GM18517 (cell line): ENCODE measurements around the gene WDPCP.
"Not testable (repeated sequence)": the region's sequence is repeated elsewhere in the genome, so short reads cannot be mapped to it uniquely, and the experiment has no call there.

ENCODE experiments used
- ATAC-seq: cut with Tn5 transposase; IDR thresholded peaks from one replicate; pipeline ENCODE4 v1.9.1; 2021; ENCODE audit warnings: mild to moderate bottlenecking, moderate library complexity; ENCODE audit not compliant: unreplicated experiment

The WDPCP gene

DNA sequence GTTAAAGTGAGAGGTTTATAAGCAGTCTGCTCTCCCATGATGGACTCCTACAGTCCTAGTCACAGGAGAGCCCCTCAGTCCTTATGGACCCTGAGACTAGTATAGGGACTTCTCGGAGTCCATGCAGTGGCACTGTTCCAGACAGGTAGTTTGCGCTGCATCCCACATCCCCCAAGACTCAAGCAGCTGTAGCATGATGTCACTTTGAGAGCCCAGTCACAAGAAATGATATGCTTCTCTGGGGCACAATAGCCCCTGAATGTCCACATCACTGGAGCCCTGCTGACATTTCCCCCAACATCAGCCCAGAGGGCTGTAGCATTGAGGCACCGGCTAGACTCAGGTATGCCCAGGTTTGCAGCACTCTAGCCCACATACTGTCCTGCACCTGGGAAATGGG, 317.6 kb downstream of the WDPCP start:
- no peak for ATAC-seq

DNA sequence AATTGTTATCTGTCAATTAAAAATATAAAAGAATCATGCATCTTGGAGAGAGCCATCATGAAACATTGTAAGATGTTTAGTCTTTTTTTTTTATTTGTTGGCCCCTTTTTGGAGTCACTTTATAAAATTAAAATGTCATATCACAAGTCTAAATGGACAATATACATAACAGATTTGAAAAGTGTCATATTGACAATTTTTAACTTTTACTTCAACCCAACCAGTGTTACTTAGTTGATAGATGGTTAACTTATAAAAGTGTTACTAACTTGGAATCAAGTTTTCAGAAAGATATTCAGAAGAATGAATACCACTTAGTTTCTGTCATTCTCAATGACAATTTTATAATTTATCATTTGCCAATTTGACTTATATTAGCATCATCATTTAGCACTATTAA, 319.3 kb downstream of the WDPCP start:
- no peak for ATAC-seq

DNA sequence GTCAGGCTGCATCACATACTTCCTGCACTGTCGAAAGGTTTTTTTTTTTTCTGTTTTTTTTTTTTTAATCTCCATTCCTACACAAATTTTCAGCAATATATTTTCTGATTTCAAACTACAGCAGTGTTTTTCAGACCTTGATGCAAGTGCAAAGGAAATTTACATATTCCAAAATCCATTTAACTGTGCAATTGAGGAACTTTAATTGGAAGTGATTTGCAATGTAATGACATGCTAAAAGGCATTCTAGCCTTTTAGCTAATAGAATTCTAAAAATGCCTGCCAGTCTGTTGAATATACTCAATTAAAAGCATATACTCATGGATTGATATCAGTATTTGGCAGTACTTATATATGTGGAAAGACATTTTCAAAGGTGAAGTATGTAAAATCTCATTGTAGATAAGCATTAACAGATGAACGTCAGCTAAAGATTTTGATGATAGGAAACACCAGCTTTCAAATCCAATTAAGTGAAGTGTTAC, 327.1 kb downstream of the WDPCP start:
- no peak for ATAC-seq

DNA sequence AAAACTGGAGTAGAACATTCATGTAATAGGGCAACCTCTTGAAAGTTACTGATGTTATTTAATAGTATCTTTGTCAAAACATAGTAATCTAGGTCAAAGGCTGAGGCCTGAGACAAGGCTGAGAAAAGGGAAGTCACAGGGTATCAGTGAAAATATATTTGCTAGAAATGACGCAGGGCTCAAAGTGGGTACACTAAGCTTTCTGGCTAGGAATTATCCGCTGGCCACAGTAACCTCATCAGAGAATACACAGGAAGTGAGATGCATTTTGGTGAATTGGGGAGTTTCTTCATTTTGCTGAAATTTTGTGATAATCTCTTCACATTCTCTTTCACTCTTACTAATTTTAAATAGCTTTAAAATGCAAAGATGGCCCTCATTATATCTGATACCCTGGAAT, 330.8 kb downstream of the WDPCP start:
- ATAC-seq = no peak

DNA sequence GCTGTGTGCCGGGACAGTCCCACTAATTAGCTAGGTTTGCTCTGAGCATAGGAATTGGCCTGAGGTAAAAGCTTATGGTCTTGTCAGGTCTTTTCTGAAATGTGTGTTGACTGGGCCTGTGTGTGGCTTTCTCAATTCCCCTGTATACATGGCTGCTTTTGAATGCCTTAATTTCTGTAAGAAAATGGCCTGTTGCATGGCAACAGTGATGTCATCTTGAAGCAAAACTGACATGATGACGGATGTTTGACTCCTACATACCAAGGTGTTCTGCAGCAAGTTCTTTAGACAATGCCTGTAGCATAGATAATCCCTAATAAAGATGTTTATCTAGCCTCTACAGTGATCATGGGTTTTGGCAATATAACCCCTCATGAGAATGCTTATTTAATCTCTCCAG, 339.1 kb downstream of the WDPCP start:
- no peak for ATAC-seq

DNA sequence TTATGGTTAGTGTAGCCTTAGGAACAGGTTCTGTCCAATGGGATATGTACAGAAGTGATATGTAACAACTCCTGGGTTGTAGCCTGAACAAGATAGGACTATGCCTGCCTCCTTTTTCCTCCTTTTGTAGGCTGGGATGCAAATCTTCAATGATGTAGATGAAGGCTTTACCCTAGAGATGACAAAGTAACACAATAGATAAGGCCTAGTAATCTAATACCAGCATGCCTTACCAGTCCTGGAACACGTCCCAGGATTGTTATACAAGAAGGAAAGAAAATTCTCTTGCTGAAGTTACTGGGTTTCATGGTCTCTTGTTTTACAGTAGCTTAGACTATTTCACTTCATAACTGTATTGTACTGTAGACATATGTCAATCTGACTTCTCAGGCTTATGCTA, 345.5 kb downstream of the WDPCP start:
- no peak for ATAC-seq

DNA sequence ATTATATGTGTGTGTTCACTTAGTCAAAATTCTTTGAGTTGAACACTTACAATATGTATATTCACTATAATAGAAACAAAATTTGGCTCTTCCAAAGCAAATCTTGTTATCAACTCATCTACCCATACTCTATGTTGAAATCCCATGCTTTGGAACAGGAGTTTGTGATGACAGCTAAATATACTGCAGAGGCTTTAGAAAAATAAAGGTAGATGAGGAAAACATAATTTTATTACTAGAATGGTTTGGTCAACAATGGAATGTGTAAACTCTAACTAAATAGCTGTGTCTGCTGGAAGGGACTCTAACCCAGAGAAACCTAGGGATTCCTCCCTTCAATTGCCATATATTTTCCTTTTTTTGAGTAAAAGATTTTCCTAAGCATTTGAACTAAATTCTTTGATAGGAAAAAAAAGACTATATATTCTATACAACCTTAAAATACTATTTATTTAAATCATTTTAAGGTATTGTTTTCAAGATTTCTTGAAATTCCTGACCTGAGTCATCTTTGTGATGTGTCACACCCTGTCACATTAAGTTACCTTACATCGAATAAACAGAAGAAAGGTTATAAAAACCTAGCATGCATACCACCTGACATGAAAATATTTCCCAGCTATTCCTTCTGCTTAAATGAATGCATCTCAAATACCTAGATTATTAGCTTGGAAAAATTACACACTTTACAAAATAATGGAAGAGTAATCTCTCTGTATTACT, 362.2 kb downstream of the WDPCP start:
- no peak for ATAC-seq

DNA sequence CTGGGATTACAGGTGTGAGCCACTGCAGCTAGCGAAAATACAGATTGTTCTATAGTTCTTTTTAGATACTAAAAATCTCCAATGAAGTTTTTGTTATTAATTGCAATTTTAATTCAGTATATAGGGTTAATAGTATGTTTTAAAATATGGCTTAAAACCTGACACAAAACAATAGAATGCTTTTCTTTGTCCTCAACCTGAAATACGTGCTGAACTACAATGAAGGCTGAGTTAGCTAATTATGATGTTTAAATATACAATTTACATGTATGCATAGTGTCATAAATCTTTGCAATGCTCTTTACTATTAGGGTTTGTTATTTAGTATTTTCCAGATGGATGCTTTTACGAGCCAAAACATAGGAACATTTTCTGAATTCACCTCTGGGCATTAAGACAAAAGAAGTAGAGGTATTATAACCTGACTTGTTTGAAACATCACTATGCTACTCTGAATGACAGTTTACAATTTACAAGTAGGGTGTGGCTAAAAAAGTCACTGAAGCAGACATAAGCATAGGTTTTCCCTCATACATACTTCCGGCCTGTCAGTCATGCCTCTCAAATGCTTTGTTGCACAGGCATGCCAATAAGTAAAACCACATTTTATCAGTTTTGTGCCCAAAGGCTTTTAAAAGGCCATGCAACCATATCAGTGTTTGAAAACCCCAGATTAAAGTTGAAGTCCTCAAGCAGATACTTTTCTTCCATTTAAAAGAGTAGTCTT, 369.3 kb downstream of the WDPCP start:
- no peak for ATAC-seq

DNA sequence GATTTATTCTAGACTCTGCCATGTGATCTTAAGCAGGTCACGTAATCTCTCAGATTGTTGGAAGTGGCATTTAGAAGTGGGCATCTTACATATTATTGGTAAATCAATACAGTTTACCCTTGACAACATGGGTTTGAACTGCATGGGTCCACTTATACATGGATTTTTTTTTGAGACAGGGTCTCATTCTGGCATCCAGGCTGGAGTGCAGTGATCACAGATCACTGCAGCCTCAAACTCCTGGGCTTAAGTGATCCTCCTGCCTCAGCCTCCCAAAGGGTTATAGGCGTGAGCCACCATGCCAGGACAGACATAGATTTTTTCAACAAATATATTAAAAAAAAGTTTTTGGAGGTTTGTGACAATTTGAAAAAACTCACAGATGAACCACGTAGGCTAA, 393.0 kb downstream of the WDPCP start:
- no peak for ATAC-seq

DNA sequence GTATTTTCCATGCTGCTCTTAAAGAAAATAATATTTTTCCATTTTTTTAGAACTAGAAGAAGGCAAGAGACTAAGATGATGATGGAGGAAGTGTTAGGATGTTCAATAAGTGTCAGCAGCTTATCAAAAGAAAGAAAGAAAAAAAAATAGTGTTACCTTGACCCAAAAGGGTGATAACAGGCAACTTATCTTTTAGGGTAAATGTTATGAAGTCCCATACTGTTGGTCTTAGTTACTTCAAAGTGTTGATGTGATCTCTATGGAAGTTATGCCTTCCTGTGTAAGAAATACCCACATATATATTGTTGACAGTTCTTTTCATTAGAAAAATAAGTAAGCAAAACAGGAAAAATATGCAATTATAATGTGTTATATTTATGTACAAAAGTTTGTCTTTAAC, 394.1 kb downstream of the WDPCP start:
- ATAC-seq = no peak

DNA sequence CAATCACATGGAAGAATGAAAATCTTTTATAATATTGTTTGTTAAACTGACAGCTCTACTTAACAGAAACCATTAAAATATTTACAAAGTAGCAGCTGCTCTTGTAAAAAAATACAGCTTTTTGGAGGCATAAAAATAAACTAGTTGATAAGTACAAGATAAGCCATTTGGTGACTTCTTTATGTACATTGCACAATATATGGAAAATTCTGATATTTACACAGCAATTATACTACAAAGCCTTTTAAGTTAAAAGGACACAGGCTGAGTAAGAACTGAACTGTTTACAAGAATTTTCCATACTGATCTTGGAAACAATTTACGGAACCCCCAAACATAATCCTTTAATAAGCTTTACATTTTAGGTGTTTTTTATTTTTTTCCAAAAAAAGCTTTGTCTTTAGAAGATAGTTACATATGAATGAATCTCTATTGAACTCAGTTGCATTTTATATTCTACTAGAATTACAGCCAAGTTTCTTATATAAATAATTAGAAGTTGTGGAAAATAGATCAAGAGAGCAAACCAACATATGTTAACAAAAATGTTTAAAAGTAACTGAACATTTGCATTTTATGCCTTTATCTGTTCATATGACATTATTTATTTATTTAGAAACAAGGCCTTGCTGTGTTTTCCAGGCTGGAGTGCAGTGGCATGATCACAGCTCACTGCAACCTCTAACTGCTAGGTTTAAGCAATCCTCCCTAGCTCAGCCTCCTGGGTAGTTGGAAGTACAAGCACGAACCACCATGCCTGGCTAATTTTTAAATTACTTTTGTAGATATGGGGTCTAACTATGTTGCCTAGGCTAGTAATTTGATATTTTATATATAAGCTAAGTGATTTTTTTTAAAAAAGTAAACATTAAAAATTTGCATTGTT, 395.1 kb downstream of the WDPCP start:
- no peak for ATAC-seq

DNA sequence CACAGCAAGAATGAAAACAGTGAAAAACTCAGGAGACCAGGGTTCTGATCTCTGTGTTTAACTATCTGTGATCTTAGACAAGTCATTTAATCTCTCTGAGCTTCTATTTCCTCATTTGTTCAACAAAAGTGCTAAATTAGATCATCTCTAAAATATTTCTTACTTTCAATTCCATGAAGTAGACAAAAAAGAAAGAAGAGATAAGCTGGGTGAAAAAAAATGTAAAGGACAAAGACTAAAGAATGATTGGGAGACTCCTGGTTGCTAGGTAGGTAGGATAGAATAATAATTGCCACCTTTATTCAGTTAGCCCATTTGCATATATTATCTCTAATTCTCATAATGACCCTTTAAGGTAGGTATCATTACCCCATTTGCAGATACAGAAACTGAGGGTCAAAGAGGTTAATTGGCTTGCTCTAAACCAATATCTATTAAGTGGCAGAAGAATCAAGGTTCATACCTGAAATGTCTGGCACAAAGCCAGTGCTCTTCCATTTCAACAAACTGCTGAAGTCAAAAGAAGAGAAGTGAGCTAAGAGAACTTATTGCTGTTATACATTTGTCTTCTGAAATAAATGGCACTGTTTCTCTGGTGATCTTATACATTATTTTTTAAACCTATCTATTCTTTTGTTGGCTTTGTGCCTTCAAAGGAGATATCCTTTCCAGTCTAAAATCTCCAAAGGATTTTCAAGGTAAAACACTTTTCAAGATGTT, 395.9 kb downstream of the WDPCP start:
- ATAC-seq = no peak

DNA sequence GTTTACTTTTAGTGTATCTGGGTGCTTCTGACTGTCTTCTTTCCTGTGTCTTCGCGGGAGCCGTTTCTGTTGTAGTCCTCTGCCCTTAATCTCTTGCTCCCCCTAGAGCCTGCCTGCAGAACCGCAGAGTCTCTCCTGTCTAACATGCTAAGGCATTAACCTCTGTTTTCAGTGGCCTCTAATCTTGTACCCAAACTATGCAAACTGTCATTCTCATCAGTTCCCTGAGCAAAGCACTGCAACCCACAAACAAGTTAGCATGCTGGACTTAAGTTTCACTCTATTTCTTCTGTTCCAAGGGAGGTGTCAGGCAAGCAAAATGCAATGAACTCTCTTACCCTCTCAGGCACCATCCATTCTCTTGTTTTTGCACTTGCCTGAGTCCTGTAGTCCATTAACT, 399.3 kb downstream of the WDPCP start:
- ATAC-seq = no peak

DNA sequence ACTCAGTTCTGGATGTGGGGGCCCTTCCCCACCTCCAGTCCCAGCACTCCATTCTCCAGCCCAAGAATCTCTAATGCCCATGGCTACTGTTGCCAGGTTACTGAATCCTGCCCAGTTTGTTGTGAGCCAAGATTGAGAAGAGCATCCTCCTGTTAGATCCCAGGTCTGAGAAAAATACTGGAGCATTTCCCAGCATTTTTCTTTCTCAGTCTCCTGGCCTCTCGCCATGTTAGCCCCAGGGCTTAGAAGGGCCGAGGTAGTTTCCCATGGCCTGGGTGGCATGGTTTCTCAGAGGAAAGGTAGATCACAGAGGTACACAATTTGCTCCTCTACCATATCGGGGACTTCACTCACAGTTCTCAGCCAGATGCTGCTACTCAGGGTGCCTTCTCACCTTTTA, 401.9 kb downstream of the WDPCP start:
- no peak for ATAC-seq

DNA sequence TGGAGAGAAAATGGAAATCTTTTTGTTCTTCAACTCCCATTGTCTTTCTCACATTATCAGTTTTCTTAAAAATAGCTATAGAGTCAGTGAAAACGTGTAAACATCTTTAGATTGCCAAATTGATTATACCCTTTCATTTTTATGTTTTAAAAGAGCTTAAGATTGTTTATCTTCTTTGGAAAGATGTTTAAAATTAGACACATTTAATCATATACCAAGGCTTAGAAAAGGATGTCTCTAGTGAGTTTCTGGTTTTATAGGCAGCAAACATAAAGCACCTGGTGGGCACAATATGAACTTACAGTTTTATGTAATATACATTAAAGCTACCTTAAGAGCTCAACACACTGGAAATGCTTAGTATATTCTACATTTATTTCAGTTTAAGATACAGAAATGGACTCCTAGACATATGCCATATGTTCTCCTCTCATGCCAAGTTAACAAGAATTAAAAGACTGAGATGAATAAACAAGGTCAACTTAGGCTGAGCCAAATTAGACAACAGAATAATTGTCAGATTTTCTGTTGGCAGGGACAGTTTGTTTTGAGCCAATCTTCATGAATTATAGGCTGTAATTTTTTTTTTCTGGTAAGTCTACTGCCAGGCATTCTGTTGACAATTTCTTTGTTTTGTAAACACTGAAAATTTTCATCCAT, 425.0 kb downstream of the WDPCP start:
- ATAC-seq = no peak

DNA sequence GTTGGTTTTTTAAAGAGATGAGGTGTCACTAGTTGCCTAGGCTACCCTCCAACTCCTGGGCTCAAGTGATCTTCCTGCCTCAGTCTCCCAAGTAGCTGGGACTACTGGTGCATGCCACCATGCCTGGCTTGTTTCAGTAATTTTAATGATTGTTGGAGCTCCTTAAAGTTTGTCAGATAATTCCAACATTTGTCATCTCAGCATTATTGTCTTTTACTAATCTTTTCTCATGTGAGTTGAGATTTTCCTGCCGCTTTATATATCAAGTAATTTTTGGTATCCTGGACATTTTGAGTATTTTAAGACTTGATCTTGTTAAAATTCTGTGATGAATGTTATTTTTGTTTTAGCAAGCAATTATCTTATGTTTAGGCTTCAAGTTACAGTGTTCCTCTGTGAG, 429.0 kb downstream of the WDPCP start:
- no peak for ATAC-seq

DNA sequence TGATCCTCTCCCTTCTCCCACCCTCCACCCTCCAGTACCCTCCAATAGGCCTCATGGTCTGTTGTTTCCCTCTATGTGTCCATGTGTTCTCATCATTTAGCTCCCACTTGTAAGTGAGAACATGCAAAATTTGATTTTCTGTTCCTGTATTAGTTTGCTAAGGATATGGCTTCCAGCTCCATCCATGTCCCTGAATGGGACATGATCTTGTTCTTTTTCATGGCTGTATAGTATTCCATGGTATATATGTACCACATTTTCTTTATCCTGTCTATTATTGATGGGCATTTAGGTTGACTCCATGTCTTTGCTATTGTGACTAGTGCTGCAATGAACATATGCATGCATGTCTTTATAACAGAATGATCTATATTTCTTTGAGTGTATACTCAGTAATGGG, 451.6 kb downstream of the WDPCP start:
- not testable (repeated sequence) for ATAC-seq

DNA sequence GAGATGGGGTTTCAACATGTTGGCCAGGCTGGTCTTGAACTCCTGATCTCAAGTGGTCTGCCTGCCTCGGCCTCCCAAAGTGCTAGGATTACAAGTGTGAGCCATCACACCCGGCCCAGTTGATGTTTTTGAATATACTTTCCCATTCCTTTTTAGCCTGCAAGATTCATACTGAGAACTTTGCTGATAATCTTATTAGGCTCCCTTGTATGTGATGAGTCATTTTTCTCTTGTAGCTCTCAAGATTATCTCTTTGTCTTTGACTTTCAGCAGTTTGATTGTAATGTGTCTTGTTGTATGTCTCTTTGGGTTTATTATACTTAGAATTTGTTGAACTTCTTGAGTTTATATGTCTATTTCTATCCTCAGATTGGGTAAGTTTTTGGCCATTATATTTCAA, 456.3 kb downstream of the WDPCP start:
- no peak for ATAC-seq

DNA sequence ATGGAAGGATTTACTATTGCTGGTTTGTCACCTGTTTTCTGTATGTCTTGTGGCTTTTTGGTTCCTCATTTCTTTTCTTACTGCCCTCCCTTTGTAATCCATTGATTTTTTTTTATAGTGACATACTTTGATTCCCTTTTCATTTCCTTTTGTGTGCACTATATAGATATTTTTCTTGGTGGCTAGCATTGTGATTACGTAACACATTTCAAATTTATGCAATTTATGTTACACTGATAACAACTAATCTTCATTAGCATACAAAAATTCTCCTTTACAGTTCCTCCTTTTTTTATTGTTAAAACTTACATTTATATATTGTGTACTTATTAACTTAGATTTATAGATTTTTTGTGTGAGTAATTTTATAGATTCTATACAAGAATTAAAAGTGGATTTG, 457.1 kb downstream of the WDPCP start:
- no peak for ATAC-seq

DNA sequence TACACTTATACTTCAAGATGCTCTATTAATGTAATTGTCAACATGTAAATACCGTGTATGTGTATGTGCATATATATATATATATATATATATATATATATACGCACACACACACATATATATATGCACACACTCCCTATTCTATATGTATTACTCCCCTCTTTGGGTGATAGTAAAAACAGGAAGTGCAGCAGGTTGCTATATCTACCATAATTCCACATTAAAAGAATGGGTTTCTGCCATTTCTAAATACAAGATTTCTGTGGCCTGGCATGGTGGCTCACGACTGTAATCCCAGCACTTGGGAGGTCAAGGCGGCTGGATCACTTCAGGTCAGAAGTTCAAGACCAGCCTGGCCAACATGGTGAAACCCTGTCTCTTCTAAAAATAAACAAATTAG, 460.7 kb downstream of the WDPCP start:
- no peak for ATAC-seq
